GM12878 (cell line): ENCODE measurements around the gene SPAG16. TPM values are rescaled to one million over a fixed set of nuclear protein-coding genes. Genes with fewer than 3 reads are reported as not detected.
A peak's percentile ranks its signal among the peaks of the same experiment; 100 is the strongest.

ENCODE experiments used
- ATAC-seq: fragments of 200-7000 bp; cut with Tn5 transposase; 3 replicates; pipeline ENCODE4 v1.9.1; 2020; ENCODE audit warnings: mild to moderate bottlenecking, moderate library complexity
- BruUV-seq: library from RNA; stranded (reverse); fragments of 400-500 nt; replicated peaks from 2 replicates; lab custom pipeline; 2021; lab: Mats Ljungman, UMichigan
- CTCF ChIA-PET: fragments of 300-600 bp; sonication (Branson Sonifier 250); formaldehyde crosslinking; extraction: SDS; loops from one replicate; lab custom pipeline; 2021; ENCODE audit warnings: inconsistent platforms; lab: Yijun Ruan, JAX
- POLR2A ChIA-PET: fragments of 350-600 bp; formaldehyde crosslinking; extraction: SDS; loops from one replicate; lab custom pipeline; 2021; ENCODE audit warnings: inconsistent platforms; lab: Charles Lee
- RAD21 ChIA-PET: fragments of 300-600 bp; sonication (Branson Sonifier 250); formaldehyde crosslinking; loops from one replicate; lab custom pipeline; 2023; ENCODE audit warnings: antibody characterized with exemption; ENCODE audit not compliant: unreplicated experiment; lab: Charles Lee
- SMC1A ChIA-PET: fragments of 300-600 bp; sonication (Branson Sonifier 250); formaldehyde crosslinking; loops from one replicate; lab custom pipeline; 2023; ENCODE audit not compliant: unreplicated experiment, uncharacterized antibody; lab: Charles Lee
- DNase-seq: peaks from one replicate; pipeline ENCODE4 v3.0.0-alpha.2; 2011; ENCODE audit warnings: low read depth, low spot score
- FAIRE-seq: peaks from 3 replicates; lab custom pipeline; 2011; peaks lifted over from hg19 to GRCh38; lab: Jason Lieb, UNC
- H2AFZ ChIP-seq: 2 replicates; pipeline ENCODE4 v1.6.0; 2011; ENCODE audit warnings: low read depth, low read length, control low read depth; ENCODE audit not compliant: control insufficient read depth
- H3K27ac ChIP-seq: 2 replicates; pipeline ENCODE4 v1.5.1; 2011; ENCODE audit warnings: control low read depth; ENCODE audit not compliant: control insufficient read depth, insufficient read depth
- H3K27me3 ChIP-seq, 2 experiments: replicated peaks in 1 of 2; 2 replicates each; pipeline versions ENCODE4 v1.6.0 to v1.6.1; 2011; ENCODE audit warnings: low read length in 1 of 2; ENCODE audit not compliant: control insufficient read depth in 2 of 2, insufficient read depth in 2 of 2
- H3K36me3 ChIP-seq, 2 experiments: 2 replicates each; pipeline ENCODE4 v1.5.1; 2011; ENCODE audit warnings: low read length in 1 of 2; ENCODE audit not compliant: control insufficient read depth in 2 of 2, insufficient read depth in 2 of 2
- H3K4me1 ChIP-seq: 2 replicates; pipeline ENCODE4 v1.6.1; 2011; ENCODE audit warnings: mild to moderate bottlenecking, low read length, moderate library complexity, mixed read lengths; ENCODE audit not compliant: control insufficient read depth, insufficient read depth
- H3K4me2 ChIP-seq: 2 replicates; pipeline ENCODE4 v1.6.0; 2011; ENCODE audit warnings: control low read depth; ENCODE audit not compliant: control insufficient read depth, insufficient read depth
- H3K4me3 ChIP-seq: fragments of 200-600 bp; sonication (generic); 2 replicates; pipeline ENCODE4 v1.5.1; 2016
- H3K79me2 ChIP-seq: 2 replicates; pipeline ENCODE4 v1.6.0; 2011; ENCODE audit warnings: low read length; ENCODE audit not compliant: control insufficient read depth, insufficient read depth
- H3K9ac ChIP-seq: 2 replicates; pipeline ENCODE4 v1.8.0; 2011; ENCODE audit warnings: low read length, control low read depth, mixed read lengths; ENCODE audit not compliant: control insufficient read depth, insufficient read depth
- H3K9me3 ChIP-seq: replicated peaks from 3 replicates; pipeline ENCODE4 v1.5.1; 2011; ENCODE audit warnings: mild to moderate bottlenecking, low read length; ENCODE audit not compliant: control insufficient read depth, insufficient read depth
- H4K20me1 ChIP-seq: 2 replicates; pipeline ENCODE4 v1.6.0; 2011; ENCODE audit not compliant: control insufficient read depth, insufficient read depth
- BMI1 ChIP-seq: fragments of 450-650 bp; IDR thresholded peaks from 2 replicates; pipeline ENCODE4 v1.6.1; 2016; ENCODE audit warnings: mild to moderate bottlenecking, moderate library complexity, borderline replicate concordance
- CBFB ChIP-seq: IDR thresholded peaks from 2 replicates; pipeline ENCODE4 v1.6.1; 2016; ENCODE audit warnings: antibody characterized with exemption, low read depth
- FOS ChIP-seq: IDR thresholded peaks from 3 replicates; pipeline ENCODE4 v1.6.1; 2011; ENCODE audit warnings: borderline replicate concordance; ENCODE audit not compliant: insufficient read length; ENCODE audit errors: extremely low read depth
- FOXM1 ChIP-seq: IDR thresholded peaks from 2 replicates; pipeline ENCODE4 v1.6.1; 2012; ENCODE audit warnings: low read depth, mild to moderate bottlenecking, inconsistent platforms, low read length, moderate library complexity
- MEF2A ChIP-seq: IDR thresholded peaks from 2 replicates; pipeline ENCODE4 v1.6.1; 2011; ENCODE audit warnings: low read depth, mild to moderate bottlenecking, low read length, moderate library complexity; ENCODE audit not compliant: insufficient read depth
- MXI1 ChIP-seq: fragments of 150-350 bp; IDR thresholded peaks from 2 replicates; pipeline ENCODE4 v1.6.1; 2011; ENCODE audit warnings: low read depth, mild to moderate bottlenecking, inconsistent platforms, low read length, improper control_type of control experiment
- NFXL1 ChIP-seq: fragments of 450-650 bp; IDR thresholded peaks from 2 replicates; pipeline ENCODE4 v1.6.1; 2017; ENCODE audit warnings: antibody characterized with exemption, mild to moderate bottlenecking, borderline replicate concordance
- NRF1 ChIP-seq: conservative IDR thresholded peaks from 2 replicates; pipeline ENCODE4 v1.6.1; 2011; ENCODE audit warnings: mild to moderate bottlenecking, low read depth, low read length, improper control_type of control experiment
- RAD21 ChIP-seq: IDR thresholded peaks from 2 replicates; pipeline ENCODE4 v1.6.1; 2011; ENCODE audit warnings: mild to moderate bottlenecking, low read depth, low read length, moderate library complexity; ENCODE audit not compliant: insufficient read depth
- RCOR1 ChIP-seq: conservative IDR thresholded peaks from 2 replicates; pipeline ENCODE4 v1.6.1; 2012; ENCODE audit warnings: low read depth, low read length, improper control_type of control experiment
- RELA ChIP-seq: fragments of 450-650 bp; IDR thresholded peaks from 2 replicates; pipeline ENCODE4 v1.8.0; 2014; ENCODE audit warnings: borderline replicate concordance; ENCODE audit not compliant: partially characterized antibody
- RELB ChIP-seq: fragments of 450-650 bp; IDR thresholded peaks from 2 replicates; pipeline ENCODE4 v1.6.1; 2017; ENCODE audit warnings: low read depth, mild to moderate bottlenecking, moderate library complexity
- RUNX3 ChIP-seq: IDR thresholded peaks from 2 replicates; pipeline ENCODE4 v1.6.1; 2012; ENCODE audit warnings: low read length, inconsistent platforms
- SREBF1 ChIP-seq: IDR thresholded peaks from 2 replicates; pipeline ENCODE4 v1.6.1; 2012; ENCODE audit warnings: mild to moderate bottlenecking, low read length
- SUZ12 ChIP-seq: fragments of 200-600 bp; sonication (generic); IDR thresholded peaks from one replicate; pipeline ENCODE4 v1.6.1; 2018; ENCODE audit warnings: antibody characterized with exemption, mild to moderate bottlenecking; ENCODE audit not compliant: unreplicated experiment
- TAF1 ChIP-seq: IDR thresholded peaks from 2 replicates; pipeline ENCODE4 v1.6.1; 2011; ENCODE audit warnings: mild to moderate bottlenecking, low read depth, low read length, borderline replicate concordance
- ZBED1 ChIP-seq: IDR thresholded peaks from 2 replicates; pipeline ENCODE4 v1.6.1; 2016; ENCODE audit warnings: borderline replicate concordance
- ZNF24 ChIP-seq: fragments of 450-650 bp; IDR thresholded peaks from 2 replicates; pipeline ENCODE4 v1.6.1; 2017; ENCODE audit warnings: antibody characterized with exemption, mild to moderate bottlenecking
- ZNF384 ChIP-seq: IDR thresholded peaks from 2 replicates; pipeline ENCODE4 v1.6.1; 2012; ENCODE audit warnings: low read depth, mild to moderate bottlenecking, low read length, improper control_type of control experiment, borderline replicate concordance
- WGBS: methylation state at CpG from one replicate; pipeline ENCODE4 v1.1.6; 2016; ENCODE audit warnings: low lambda C conversion rate; ENCODE audit not compliant: insufficient replicate concordance, insufficient coverage; ENCODE audit errors: missing lambda C conversion rate; 5-methylcytosine and 5-hydroxymethylcytosine counted together
- in situ Hi-C: fragments of 300-500 bp; cut with MboI; formaldehyde crosslinking; loops from 9 replicates; pipeline ENCODE4 v1.14.3; 2018; ENCODE audit warnings: mixed read lengths
- intact Hi-C: fragments of 100-400 bp; cut with micrococcal nuclease; formaldehyde crosslinking; loops from one replicate; pipeline ENCODE4 v1.14.2; 2022; ENCODE audit not compliant: unreplicated experiment
- polyA plus RNA-seq, 11 experiments: library from polyadenylated mRNA; depleted of rRNA in 4 of 11; unstranded in 6 of 11; stranded (reverse) in 5 of 11; fragments of >200 nt; fragmentation: Nextera tagmentation in 4 of 11; fragmentation: Illumina TruSeq in 1 of 11; extraction: Ambion mirVana in 4 of 11; extraction: Trizol in 1 of 11; gene quantifications; 1 replicate in 1 of 11; 2 replicates in 10 of 11; pipeline versions ENCODE4 v1.2.1 to v1.2.3, GENCODE V29; 2011 to 2016; ENCODE audit warnings: inconsistent platforms in 2 of 11, missing spikeins in 2 of 11, low read depth in 1 of 11
- total RNA-seq, 4 experiments: library from RNA; depleted of rRNA in 3 of 4; stranded (reverse); fragments of >200 nt in 3 of 4; fragmentation: Illumina TruSeq in 1 of 4; extraction: Trizol in 1 of 4; gene quantifications; 2 replicates each; pipeline versions ENCODE4 v1.2.1 to v1.2.3, GENCODE V29; 2013 to 2021
- TF ChIP-seq, protein P1 (sequence below): IDR thresholded peaks from 2 replicates; pipeline ENCODE4 v1.6.1; 2012; ENCODE audit warnings: low read length, inconsistent platforms
- TF ChIP-seq, protein P2 (sequence below): IDR thresholded peaks from 2 replicates; pipeline ENCODE4 v1.6.1; 2011; ENCODE audit warnings: borderline replicate concordance, low read depth, mild to moderate bottlenecking, moderate library complexity, mixed read lengths, low read length; ENCODE audit not compliant: insufficient read depth; ENCODE audit errors: extremely low read length

Gene SPAG16
- total and polyA plus RNA-seq, 10 of the 15 experiments (the other 5 are each of a cell fraction or from before 2014, with no cell fraction given) = 6.0 to 25.0 (median 15.2) TPM

GRCh38 chr2:213627054-213627710, 342.9 kb downstream of the SPAG16 start:
- WGBS = 16% methylated on average over 5 of the region's 5 CpGs
- TF ChIP-seq TAF1 (no peak), SUZ12 (no peak), RELB (peak; percentile 73; the same call in 1 of the 2 replicates), FOXM1 (peak; percentile 56; the same call in 1 of the 2 replicates), NFXL1 (no peak), RELA (no peak), ZNF24 (0 out of 2 replicates have a peak, but pooled peaks have one; percentile 34), RUNX3 (peak; percentile 39; the same call in 1 of the 2 replicates), MXI1 (no peak), RAD21 (peak; percentile 4; the same call in 1 of the 2 replicates), SREBF1 (no peak), NRF1 (no peak), FOS (no peak), ZNF384 (no peak), RCOR1 (no peak), ZBED1 (peak; percentile 46; the same call in 1 of the 2 replicates), CBFB (no peak), BMI1 (no peak), MEF2A (peak; percentile 75; the same call in 1 of the 2 replicates)
- TF ChIP-seq, protein P1, sequence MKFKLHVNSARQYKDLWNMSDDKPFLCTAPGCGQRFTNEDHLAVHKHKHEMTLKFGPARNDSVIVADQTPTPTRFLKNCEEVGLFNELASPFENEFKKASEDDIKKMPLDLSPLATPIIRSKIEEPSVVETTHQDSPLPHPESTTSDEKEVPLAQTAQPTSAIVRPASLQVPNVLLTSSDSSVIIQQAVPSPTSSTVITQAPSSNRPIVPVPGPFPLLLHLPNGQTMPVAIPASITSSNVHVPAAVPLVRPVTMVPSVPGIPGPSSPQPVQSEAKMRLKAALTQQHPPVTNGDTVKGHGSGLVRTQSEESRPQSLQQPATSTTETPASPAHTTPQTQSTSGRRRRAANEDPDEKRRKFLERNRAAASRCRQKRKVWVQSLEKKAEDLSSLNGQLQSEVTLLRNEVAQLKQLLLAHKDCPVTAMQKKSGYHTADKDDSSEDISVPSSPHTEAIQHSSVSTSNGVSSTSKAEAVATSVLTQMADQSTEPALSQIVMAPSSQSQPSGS = peak; percentile 58; the same call in 1 of the 2 replicates
- TF ChIP-seq, protein P2, sequence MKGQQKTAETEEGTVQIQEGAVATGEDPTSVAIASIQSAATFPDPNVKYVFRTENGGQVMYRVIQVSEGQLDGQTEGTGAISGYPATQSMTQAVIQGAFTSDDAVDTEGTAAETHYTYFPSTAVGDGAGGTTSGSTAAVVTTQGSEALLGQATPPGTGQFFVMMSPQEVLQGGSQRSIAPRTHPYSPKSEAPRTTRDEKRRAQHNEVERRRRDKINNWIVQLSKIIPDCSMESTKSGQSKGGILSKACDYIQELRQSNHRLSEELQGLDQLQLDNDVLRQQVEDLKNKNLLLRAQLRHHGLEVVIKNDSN = no peak

More at GRCh38 chr2:213627054-213627710, 342.9 kb downstream of the SPAG16 start:
- peaks cover 2% of the 10 kb centered on the region; the same call in 1 of the 3 replicates for H3K9me3 ChIP-seq
- peak overlapping the region; percentile 48 for H3K27ac ChIP-seq
- H3K4me3 ChIP-seq = no peak overlapping the region
- H3K36me3 ChIP-seq = no peaks in the 10 kb centered on the region
- SMC1A ChIA-PET = interaction anchor here (0.7 to 1.3 kb wide), 3 partner anchors 11 to 139 kb away, joined by 3 to 5 read pairs (median 3); no protein-coding TSS in a partner anchor
- DNase-seq = peak; percentile 46
- H3K79me2 ChIP-seq = no peaks in the 10 kb centered on the region
- peak overlapping the region; percentile 53 for H2AFZ ChIP-seq
- peak; percentile 78 for ATAC-seq
- no peak for FAIRE-seq
- in situ Hi-C loops = no loop called here
- intact Hi-C loops = loop anchor here (5.0 kb wide), 1 partner anchor 105 kb away; no protein-coding TSS in a partner anchor
- CTCF ChIA-PET = interaction anchor here (1.2 kb wide), 1 partner anchor 33 kb away, joined by 3 read pairs; no protein-coding TSS in a partner anchor
- H3K4me1 ChIP-seq = peaks cover 4% of the 10 kb centered on the region
- no TSS peak for BruUV-seq
- POLR2A ChIA-PET = no interaction called here
- RAD21 ChIA-PET = no interaction called here
- H3K4me2 ChIP-seq = peak overlapping the region; percentile 27
- no peak overlapping the region for H3K9ac ChIP-seq
- H3K27me3 ChIP-seq = no peaks in the 10 kb centered on the region
- H4K20me1 ChIP-seq = no peaks in the 10 kb centered on the region
